Muscle layer of duodenum (tissue), 2 donors: ENCODE results near the gene RGL1.
A peak's percentile ranks its signal among the peaks of the same experiment; 100 is the strongest.

Experiments used
- H3K27ac ChIP-seq: one replicate; pipeline ENCODE4 v1.7.0; 2013; ENCODE audit warnings: mild to moderate bottlenecking, low read length
- H3K27me3 ChIP-seq: one replicate; pipeline ENCODE4 v1.7.0; 2013; ENCODE audit warnings: low read depth, mild to moderate bottlenecking, control low read depth, low read length
- H3K36me3 ChIP-seq, 2 donors: one replicate each; pipeline ENCODE4 v1.7.0; 2013; ENCODE audit warnings: low read length in 2 of 2, control low read depth in 1 of 2, mild to moderate bottlenecking in 1 of 2; ENCODE audit not compliant: insufficient read depth in 2 of 2, control insufficient read depth in 1 of 2
- H3K4me1 ChIP-seq, 2 donors: one replicate each; pipeline ENCODE4 v1.7.0; 2013; ENCODE audit warnings: low read length in 2 of 2, mild to moderate bottlenecking in 2 of 2, control low read depth in 1 of 2, moderate library complexity in 1 of 2; ENCODE audit not compliant: insufficient read depth in 2 of 2, control insufficient read depth in 1 of 2
- H3K4me3 ChIP-seq, 2 donors: one replicate each; pipeline ENCODE4 v1.7.0; 2013; ENCODE audit warnings: low read length in 2 of 2, low read depth in 1 of 2, mild to moderate bottlenecking in 1 of 2
- H3K9me3 ChIP-seq, 2 donors: one replicate each; pipeline ENCODE4 v1.7.0; 2013; ENCODE audit warnings: low read length in 2 of 2, control low read depth in 1 of 2, mild to moderate bottlenecking in 1 of 2; ENCODE audit not compliant: control insufficient read depth in 1 of 2
- donor health status: healthy.

RGL1 gene

DNA sequence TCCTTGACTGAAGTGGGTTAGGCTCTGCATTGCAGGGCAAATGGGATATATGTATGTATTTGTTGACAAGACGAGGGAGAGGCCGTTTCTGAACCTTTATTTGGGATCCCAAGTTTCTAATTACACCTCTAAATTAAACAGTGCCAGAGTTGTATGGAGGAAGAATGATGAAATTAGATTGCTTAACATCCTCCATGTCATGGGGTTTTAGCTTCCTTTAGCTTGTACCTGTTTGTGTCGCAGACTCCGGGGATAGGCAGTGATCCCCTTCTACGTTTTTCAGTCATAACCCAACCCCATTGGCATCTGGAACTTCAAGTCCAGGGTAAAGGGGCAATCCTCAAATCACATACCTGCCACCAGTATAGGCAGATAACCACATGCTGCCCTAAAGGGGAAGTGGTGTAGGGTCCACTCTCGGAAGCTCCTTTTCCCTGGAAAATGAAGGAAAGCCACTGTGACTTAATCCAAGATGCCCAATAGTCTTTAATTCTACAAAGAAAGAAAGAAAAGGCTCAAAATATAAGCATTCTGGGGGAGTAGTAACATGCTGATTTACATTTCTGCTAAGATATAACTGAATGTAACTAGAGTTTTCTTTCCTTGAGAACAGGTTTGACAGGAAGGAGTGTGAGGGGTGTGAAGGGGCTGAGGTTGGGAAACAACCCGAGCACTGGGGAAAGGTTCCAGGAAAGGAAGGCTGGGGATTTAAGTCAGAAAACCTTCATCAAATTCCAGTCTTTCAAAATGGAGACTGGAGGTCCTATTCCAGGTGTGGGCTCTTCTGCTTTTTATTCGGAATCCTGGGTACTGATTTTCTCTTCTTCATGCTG, 77.6 kb downstream of the RGL1 start:
- peaks cover 16 to 33% of the 10 kb centered on the region in 2 donors for H3K4me1 ChIP-seq
- H3K9me3 ChIP-seq, result no peaks in the 10 kb centered on the region
- H3K27ac ChIP-seq, result peak overlapping the region; percentile 1
- H3K36me3 ChIP-seq, result peaks cover 0 to 23% of the 10 kb centered on the region in 2 donors
- no peaks in the 10 kb centered on the region for H3K27me3 ChIP-seq
- no peak overlapping the region for H3K4me3 ChIP-seq

DNA sequence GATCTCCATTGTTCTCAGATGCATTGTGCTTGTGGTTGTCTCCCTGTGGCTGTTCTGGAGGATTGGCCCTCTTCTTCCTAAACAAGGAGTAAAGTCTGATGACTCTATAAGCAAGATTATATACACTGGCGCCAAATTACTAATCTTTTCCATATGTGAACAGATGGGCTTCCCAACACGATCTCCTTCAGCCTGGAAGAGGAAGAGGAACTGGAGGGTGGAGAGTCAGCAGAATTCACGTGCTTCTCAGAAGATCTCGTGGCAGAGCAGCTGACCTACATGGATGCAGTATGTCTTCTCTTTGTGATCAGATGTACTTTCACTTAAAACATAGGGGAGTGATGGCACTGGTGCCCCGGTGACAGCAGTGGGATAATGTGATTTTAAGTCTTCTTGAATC, 78.7 kb downstream of the RGL1 start:
- Histone ChIP-seq H3K36me3 (peaks cover 0 to 25% of the 10 kb centered on the region in 2 donors), H3K4me3 (no peak overlapping the region), H3K4me1 (peaks cover 20 to 42% of the 10 kb centered on the region in 2 donors), H3K9me3 (no peaks in the 10 kb centered on the region), H3K27ac (no peak overlapping the region), H3K27me3 (no peaks in the 10 kb centered on the region)

GRCh38 chr1:183884526-183884925, 79.6 kb downstream of the RGL1 start:
- no peak overlapping the region for H3K27ac ChIP-seq
- H3K36me3 ChIP-seq, result peaks cover 0 to 34% of the 10 kb centered on the region in 2 donors
- no peaks in the 10 kb centered on the region for H3K27me3 ChIP-seq
- no peak overlapping the region for H3K4me3 ChIP-seq
- H3K9me3 ChIP-seq, result no peaks in the 10 kb centered on the region
- H3K4me1 ChIP-seq, result peaks cover 20 to 44% of the 10 kb centered on the region in 2 donors

DNA sequence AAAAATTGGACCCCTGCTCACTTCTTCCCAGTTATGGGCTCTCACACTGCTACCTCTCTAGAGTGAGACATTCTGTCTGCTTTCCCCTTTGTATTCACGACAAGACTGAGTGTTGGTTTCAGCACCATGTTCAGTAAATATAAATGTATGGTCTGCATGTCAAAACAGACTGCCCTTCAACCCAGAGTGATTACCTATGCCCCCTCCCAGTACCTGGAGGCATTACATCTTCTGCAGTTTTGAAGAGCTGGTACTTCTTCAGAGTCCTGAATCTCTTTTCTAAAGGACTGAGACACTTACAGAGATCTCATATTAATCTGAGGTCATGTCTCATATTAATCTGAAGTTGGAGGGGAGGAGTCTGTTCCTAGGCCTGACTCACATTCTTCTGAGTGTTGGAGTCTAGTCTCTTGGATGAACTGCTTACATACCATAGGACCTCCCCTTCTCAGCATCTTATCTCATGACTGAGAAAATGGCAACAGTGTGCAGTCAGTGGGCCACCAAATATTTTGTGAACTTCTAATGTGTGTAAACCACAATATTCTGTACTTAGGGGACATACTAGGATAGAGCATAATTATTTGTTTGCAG, 80.3 kb downstream of the RGL1 start:
- Histone ChIP-seq H3K36me3 (peaks cover 0 to 35% of the 10 kb centered on the region in 2 donors), H3K27ac (no peak overlapping the region), H3K4me1 (peaks cover 20 to 41% of the 10 kb centered on the region in 2 donors), H3K4me3 (no peak overlapping the region), H3K27me3 (no peaks in the 10 kb centered on the region), H3K9me3 (no peaks in the 10 kb centered on the region)

DNA sequence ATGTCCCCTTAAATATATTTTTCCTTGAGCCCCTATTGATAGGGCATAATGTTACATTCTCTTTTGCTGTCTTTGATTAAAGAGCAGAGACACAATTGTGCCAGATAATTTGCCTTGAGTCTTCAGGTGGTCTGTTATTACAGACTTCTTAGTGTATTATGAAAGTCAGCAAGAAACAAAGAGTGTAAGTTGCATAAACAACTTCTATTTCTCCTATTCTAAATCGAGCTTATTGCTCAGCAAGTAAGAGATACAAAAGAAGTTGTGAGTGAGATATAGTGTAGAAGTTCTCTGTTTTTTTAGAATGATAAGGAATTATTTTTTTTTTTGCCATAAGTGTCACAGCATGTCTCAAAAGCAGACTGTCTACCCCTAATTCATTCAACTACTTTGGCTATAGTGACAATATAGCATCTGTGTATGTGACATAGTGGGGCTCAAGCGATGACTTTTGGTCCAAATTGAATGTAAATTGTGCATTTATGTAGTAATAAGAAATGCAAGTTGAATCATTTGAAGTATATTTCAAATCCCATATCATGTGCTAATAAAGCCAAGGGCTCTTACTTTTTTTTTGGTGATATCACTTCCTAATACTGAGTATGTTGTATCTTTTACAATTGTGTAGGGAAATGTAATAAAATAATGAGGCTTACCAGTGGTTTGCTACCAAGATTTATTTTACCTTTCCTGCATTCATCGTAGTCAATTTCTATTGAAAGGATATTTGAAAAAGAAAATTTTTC, 81.3 kb downstream of the RGL1 start:
- Histone ChIP-seq H3K36me3 (peaks cover 1 to 35% of the 10 kb centered on the region in 2 donors), H3K27ac (no peak overlapping the region), H3K4me1 (peaks cover 16 to 31% of the 10 kb centered on the region in 2 donors), H3K9me3 (no peaks in the 10 kb centered on the region), H3K27me3 (no peaks in the 10 kb centered on the region), H3K4me3 (no peak overlapping the region)

GRCh38 chr1:183886853-183887252, 81.9 kb downstream of the RGL1 start:
- no peak overlapping the region for H3K27ac ChIP-seq
- peaks cover 3 to 35% of the 10 kb centered on the region in 2 donors for H3K36me3 ChIP-seq
- no peaks in the 10 kb centered on the region for H3K9me3 ChIP-seq
- no peak overlapping the region for H3K4me3 ChIP-seq
- no peaks in the 10 kb centered on the region for H3K27me3 ChIP-seq
- peaks cover 11 to 25% of the 10 kb centered on the region in 2 donors for H3K4me1 ChIP-seq

- no peaks in the 10 kb centered on the region for H3K9me3 ChIP-seq
- H3K27me3 ChIP-seq, result no peaks in the 10 kb centered on the region
- H3K27ac ChIP-seq, result no peak overlapping the region
- H3K4me3 ChIP-seq, result no peak overlapping the region
- H3K36me3 ChIP-seq, result peaks cover 7 to 40% of the 10 kb centered on the region in 2 donors
- H3K4me1 ChIP-seq, result peaks cover 4 to 20% of the 10 kb centered on the region in 2 donors
These were observed 83.2 kb downstream of the RGL1 start for GRCh38 chr1:183887826-183888819.

DNA sequence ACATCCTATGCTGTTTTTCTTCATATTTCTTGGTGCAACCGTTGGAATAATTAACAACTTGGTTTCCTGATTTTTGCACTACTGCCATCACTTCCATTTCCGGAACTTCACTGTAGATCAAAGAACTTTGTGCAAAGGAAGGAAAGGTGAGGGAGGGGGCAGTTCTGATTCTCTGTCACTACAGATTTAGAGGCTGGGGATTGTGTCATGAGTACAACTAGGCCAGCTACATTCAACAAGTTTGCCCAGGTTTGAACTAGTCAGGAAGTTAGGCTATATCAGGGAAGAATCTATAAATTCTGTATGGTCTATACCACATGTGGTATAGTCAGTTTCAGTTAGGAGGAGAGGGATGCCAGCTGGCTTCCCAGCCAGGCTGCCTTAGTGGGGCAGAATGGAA, 84.2 kb downstream of the RGL1 start:
- Histone ChIP-seq H3K9me3 (no peaks in the 10 kb centered on the region), H3K27me3 (no peaks in the 10 kb centered on the region), H3K4me3 (no peak overlapping the region), H3K4me1 (peaks cover 4 to 20% of the 10 kb centered on the region in 2 donors), H3K36me3 (peaks cover 7 to 42% of the 10 kb centered on the region in 2 donors), H3K27ac (no peak overlapping the region)

DNA sequence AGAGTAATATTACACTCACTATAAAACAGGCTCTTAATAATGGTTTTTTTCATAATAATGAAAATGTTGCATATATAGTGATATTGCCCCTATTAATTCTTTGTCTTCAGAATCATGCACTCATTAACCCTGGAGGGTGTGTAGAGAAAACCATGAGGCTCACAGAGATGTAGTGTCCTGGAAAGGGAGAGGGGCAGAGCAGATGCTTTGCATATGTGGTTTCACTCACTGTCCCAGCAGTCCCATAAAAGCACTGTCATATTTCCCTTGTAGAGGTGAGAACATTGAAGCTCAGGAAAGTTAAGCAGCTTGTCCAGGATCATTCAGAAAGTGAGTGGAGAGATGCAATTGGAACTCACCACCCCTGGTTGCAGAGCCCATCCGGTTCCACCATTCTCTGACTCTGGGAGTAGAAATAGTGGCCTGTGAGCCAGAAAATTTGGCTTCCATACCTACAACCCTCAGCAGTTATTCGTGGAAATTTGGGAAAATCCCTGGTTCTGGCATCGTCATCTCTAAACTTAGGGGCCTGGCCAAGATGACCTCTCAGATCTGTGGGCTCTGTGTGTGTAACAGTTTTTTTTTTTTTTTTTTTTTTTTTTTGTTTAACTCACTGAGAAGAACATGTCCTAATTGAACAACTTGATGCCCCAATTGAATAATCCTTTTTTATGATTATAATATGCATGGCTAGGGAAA, 86.4 kb downstream of the RGL1 start:
- Histone ChIP-seq H3K27me3 (no peaks in the 10 kb centered on the region), H3K9me3 (no peaks in the 10 kb centered on the region), H3K4me1 (peaks cover 4 to 19% of the 10 kb centered on the region in 2 donors), H3K27ac (no peak overlapping the region), H3K4me3 (no peak overlapping the region), H3K36me3 (peaks cover 7 to 39% of the 10 kb centered on the region in 2 donors)

- no peak overlapping the region for H3K27ac ChIP-seq
- no peaks in the 10 kb centered on the region for H3K27me3 ChIP-seq
- no peaks in the 10 kb centered on the region for H3K9me3 ChIP-seq
- no peak overlapping the region for H3K4me3 ChIP-seq
- H3K36me3 ChIP-seq, result peaks cover 7 to 37% of the 10 kb centered on the region in 2 donors
- peaks cover 4 to 12% of the 10 kb centered on the region in 2 donors for H3K4me1 ChIP-seq
These were observed 87.5 kb downstream of the RGL1 start for GRCh38 chr1:183892351-183892793.
